T-cell (primary cell): Measurements from ENCODE around the gene TTC3. TPM values are rescaled to one million over a fixed set of nuclear protein-coding genes. Genes with fewer than 3 reads are reported as not detected.
A peak's percentile ranks its signal among the peaks of the same experiment; 100 is the strongest.

Experiments
- ATAC-seq, 4 experiments: fragments of 200-7000 bp in 3 of 4; fragments of 150-1000 bp in 1 of 4; cut with Tn5 transposase; replicated peaks in 1 of 4; 1 replicate in 3 of 4; 2 replicates in 1 of 4; pipeline ENCODE4 v1.10.0; 2021; ENCODE audit warnings: moderate library complexity in 3 of 4, mild to moderate bottlenecking in 2 of 4, moderate number of reproducible peaks in 1 of 4
- CTCF ChIA-PET, 2 donors: fragments of 300-600 bp; sonication (Branson Sonifier 250); formaldehyde crosslinking; loops; one replicate each; lab custom pipeline; 2022; ENCODE audit warnings: antibody characterized with exemption in 2 of 2; lab: Charles Lee
- POLR2A ChIA-PET, 2 donors: fragments of 300-600 bp; sonication (Branson Sonifier 250); formaldehyde crosslinking; loops; one replicate each; lab custom pipeline; 2022; ENCODE audit warnings: antibody characterized with exemption in 2 of 2; lab: Charles Lee
- DNase-seq, 35 experiments: peaks; one replicate each; pipeline versions ENCODE4 v3.0.0 to v3.0.0-alpha.2; 2013 to 2023
- H3K27ac ChIP-seq: one replicate; pipeline ENCODE4 v1.5.1; 2013; ENCODE audit warnings: low read length
- H3K27me3 ChIP-seq, 2 experiments: replicated peaks in 1 of 2; 1 replicate in 1 of 2; 2 replicates in 1 of 2; pipeline versions ENCODE4 v1.6.1 to v1.7.0; 2013; ENCODE audit warnings: low read length in 1 of 2, mixed read lengths in 1 of 2; ENCODE audit not compliant: control insufficient read depth in 2 of 2, insufficient read depth in 2 of 2; ENCODE audit errors: extremely low read depth in 1 of 2
- H3K36me3 ChIP-seq, 2 donors: 1 replicate in 1 of 2; 2 replicates in 1 of 2; pipeline versions ENCODE4 v1.6.1 to v1.7.0; 2013; ENCODE audit warnings: low read length in 1 of 2; ENCODE audit not compliant: control insufficient read depth in 2 of 2, insufficient read depth in 1 of 2; ENCODE audit errors: extremely low read depth in 1 of 2
- H3K4me1 ChIP-seq, 2 experiments: 1 replicate in 1 of 2; 2 replicates in 1 of 2; pipeline versions ENCODE4 v1.6.1 to v1.7.0; 2013; ENCODE audit warnings: low read length in 2 of 2, mixed read lengths in 1 of 2; ENCODE audit not compliant: insufficient read depth in 2 of 2, control insufficient read depth in 1 of 2; ENCODE audit errors: extremely low read depth in 1 of 2
- H3K4me3 ChIP-seq, 2 donors: 1 replicate in 1 of 2; 2 replicates in 1 of 2; pipeline versions ENCODE4 v1.5.1 to v1.7.0; 2013; ENCODE audit warnings: mild to moderate bottlenecking in 2 of 2, low read length in 1 of 2, moderate library complexity in 1 of 2; ENCODE audit not compliant: control insufficient read depth in 1 of 2; ENCODE audit errors: extremely low read depth in 1 of 2
- H3K9me3 ChIP-seq: 2 replicates; pipeline ENCODE4 v1.7.0; 2013
- H3K27ac Mint-ChIP-seq, 2 donors: one replicate each; pipeline ENCODE4 v1.8.0; 2020 to 2021; ENCODE audit warnings: mild to moderate bottlenecking in 2 of 2, mixed read lengths in 2 of 2
- H3K27me3 Mint-ChIP-seq, 2 donors: one replicate each; pipeline ENCODE4 v1.8.0; 2021 to 2022; ENCODE audit warnings: mixed read lengths in 2 of 2
- H3K36me3 Mint-ChIP-seq: one replicate; pipeline ENCODE4 v1.8.0; 2021; ENCODE audit warnings: mixed read lengths
- H3K4me1 Mint-ChIP-seq, 3 donors: one replicate each; pipeline ENCODE4 v1.8.0; 2020 to 2022; ENCODE audit warnings: mixed read lengths in 3 of 3, mild to moderate bottlenecking in 1 of 3
- H3K4me3 Mint-ChIP-seq, 3 donors: one replicate each; pipeline ENCODE4 v1.8.0; 2020 to 2022; ENCODE audit warnings: mild to moderate bottlenecking in 3 of 3, mixed read lengths in 3 of 3, moderate library complexity in 3 of 3
- H3K9me3 Mint-ChIP-seq, 3 donors: one replicate each; pipeline ENCODE4 v1.8.0; 2020 to 2022; ENCODE audit warnings: mixed read lengths in 3 of 3
- WGBS: methylation state at CpG from one replicate; pipeline ENCODE4 v1.1.5; 2013; ENCODE audit warnings: missing lambda C conversion rate; ENCODE audit not compliant: insufficient coverage; 5-methylcytosine and 5-hydroxymethylcytosine counted together
- total RNA-seq, 35 experiments: library from RNA in 6 of 35; stranded (reverse) in 6 of 35; fragments of 120-200 nt in 1 of 35; gene quantifications; one replicate each; pipeline versions ENCODE4 v1.2.1 to v1.2.4 and lab custom pipeline; 2013 to 2026

TTC3 gene
- total RNA-seq, 5 donors from 2014 or later (not counting 1 experiment from before 2014, with no cell fraction given) = 125 to 153 (median 139) TPM

- H3K27me3 ChIP-seq = no peaks in the 10 kb centered on the region
- ChIA-PET POLR2A (no interaction called here), CTCF (interaction anchor here in 1 of 2 donors (0.5 kb wide), 1 partner anchor 115 kb away, joined by 4 read pairs; no protein-coding TSS in a partner anchor)
- Mint-ChIP-seq H3K4me3 (no peak overlapping the region), H3K27me3 (no peaks in the 10 kb centered on the region), H3K27ac (peak overlapping the region; percentile 74 to 84), H3K4me1 (peaks cover 21 to 32% (median 32%) of the 10 kb centered on the region in 3 donors), H3K9me3 (no peaks in the 10 kb centered on the region), H3K36me3 (peaks cover 41% of the 10 kb centered on the region)
- no peak overlapping the region for H3K27ac ChIP-seq
- 89% methylated on average over 2 of the region's 2 CpGs for WGBS
- H3K9me3 ChIP-seq = no peaks in the 10 kb centered on the region
- ATAC-seq = no peak
- DNase-seq = no peak
- peaks cover 10 to 67% of the 10 kb centered on the region in 2 donors for H3K36me3 ChIP-seq
- no peak overlapping the region for H3K4me3 ChIP-seq
- H3K4me1 ChIP-seq = peaks cover 3 to 9% of the 10 kb centered on the region in 2 experiments
Measured at GRCh38 chr21:37237346-37237745, 164.3 kb downstream of the TTC3 start.

GRCh38 chr21:37237764-37238163 lies 164.7 kb downstream of the TTC3 start:
- H3K36me3 ChIP-seq = peaks cover 6 to 63% of the 10 kb centered on the region in 2 donors
- H3K4me3 ChIP-seq = no peak overlapping the region
- H3K27ac Mint-ChIP-seq = peak overlapping the region; percentile 74 to 84
- no peaks in the 10 kb centered on the region for H3K27me3 Mint-ChIP-seq
- H3K9me3 Mint-ChIP-seq = no peaks in the 10 kb centered on the region
- peak in 1 of 35 experiments; percentile 34 for DNase-seq
- peaks cover 3 to 9% of the 10 kb centered on the region in 2 experiments for H3K4me1 ChIP-seq
- ATAC-seq = peak; percentile 68 to 83 (median 80)
- H3K4me1 Mint-ChIP-seq = peaks cover 24 to 34% (median 32%) of the 10 kb centered on the region in 3 donors
- H3K27me3 ChIP-seq = no peaks in the 10 kb centered on the region
- WGBS = 33% methylated on average over 3 of the region's 4 CpGs
- H3K4me3 Mint-ChIP-seq = no peak overlapping the region
- H3K27ac ChIP-seq = peak overlapping the region; percentile 26
- H3K9me3 ChIP-seq = no peaks in the 10 kb centered on the region
- peaks cover 37% of the 10 kb centered on the region for H3K36me3 Mint-ChIP-seq
- ChIA-PET CTCF (no interaction called here), POLR2A (no interaction called here)

GRCh38 chr21:37240978-37241377 lies 167.9 kb downstream of the TTC3 start:
- Histone ChIP-seq H3K27me3 (no peaks in the 10 kb centered on the region), H3K27ac (no peak overlapping the region), H3K36me3 (peaks cover 3 to 47% of the 10 kb centered on the region in 2 donors), H3K4me1 (peaks cover 17 to 28% of the 10 kb centered on the region in 2 experiments), H3K4me3 (no peak overlapping the region), H3K9me3 (no peaks in the 10 kb centered on the region)
- Mint-ChIP-seq H3K27me3 (no peaks in the 10 kb centered on the region), H3K27ac (no peak overlapping the region), H3K4me1 (peaks cover 56 to 66% (median 64%) of the 10 kb centered on the region in 3 donors), H3K4me3 (no peak overlapping the region), H3K36me3 (peaks cover 31% of the 10 kb centered on the region), H3K9me3 (no peaks in the 10 kb centered on the region)
- 92% methylated on average over 4 of the region's 8 CpGs for WGBS
- DNase-seq (no peak), ATAC-seq (no peak)
- CTCF ChIA-PET = no interaction called here
- POLR2A ChIA-PET = no interaction called here

GRCh38 chr21:37241426-37241825 lies 168.4 kb downstream of the TTC3 start:
- peaks cover 17 to 28% of the 10 kb centered on the region in 2 experiments for H3K4me1 ChIP-seq

GRCh38 chr21:37243961-37244360 lies 170.9 kb downstream of the TTC3 start:
- Histone ChIP-seq H3K4me1 (peaks cover 8 to 25% of the 10 kb centered on the region in 2 experiments), H3K27me3 (no peaks in the 10 kb centered on the region), H3K9me3 (no peaks in the 10 kb centered on the region), H3K27ac (no peak overlapping the region), H3K36me3 (peaks cover 0 to 22% of the 10 kb centered on the region in 2 donors), H3K4me3 (no peak overlapping the region)
- Mint-ChIP-seq H3K27ac (peak overlapping the region; percentile 61 to 73), H3K9me3 (no peaks in the 10 kb centered on the region), H3K4me1 (peaks cover 59 to 68% (median 64%) of the 10 kb centered on the region in 3 donors), H3K36me3 (peaks cover 16% of the 10 kb centered on the region), H3K27me3 (no peaks in the 10 kb centered on the region), H3K4me3 (peak overlapping the region in 1 of 3 donors; percentile 74)
- ATAC-seq (no peak), DNase-seq (no peak)
- ChIA-PET POLR2A (no interaction called here), CTCF (no interaction called here)
- whole genome bisulfite sequencing = 100% methylated on average over 2 of the region's 6 CpGs

More at GRCh38 chr21:37241426-37241825, 168.4 kb downstream of the TTC3 start:
- Histone ChIP-seq H3K4me3 (no peak overlapping the region), H3K9me3 (no peaks in the 10 kb centered on the region), H3K27me3 (no peaks in the 10 kb centered on the region), H3K36me3 (peaks cover 3 to 42% of the 10 kb centered on the region in 2 donors), H3K27ac (no peak overlapping the region)
- Mint-ChIP-seq H3K9me3 (no peaks in the 10 kb centered on the region), H3K27me3 (no peaks in the 10 kb centered on the region), H3K36me3 (peaks cover 31% of the 10 kb centered on the region), H3K4me3 (no peak overlapping the region), H3K4me1 (peaks cover 61 to 71% (median 69%) of the 10 kb centered on the region in 3 donors), H3K27ac (peak overlapping the region in 1 of 2 donors; percentile 23)
- DNase-seq (no peak), ATAC-seq (no peak)
- WGBS = no CpG with 5 or more reads among the region's 7 CpGs
- CTCF ChIA-PET = no interaction called here
- POLR2A ChIA-PET = no interaction called here

- H3K27me3 Mint-ChIP-seq = no peaks in the 10 kb centered on the region
- ChIA-PET CTCF (interaction anchor here in 1 of 2 donors (0.5 kb wide), 1 partner anchor 108 kb away, joined by 3 read pairs; no protein-coding TSS in a partner anchor), POLR2A (no interaction called here)
- Histone ChIP-seq H3K27ac (peak overlapping the region; percentile 21), H3K4me1 (peaks cover 11 to 25% of the 10 kb centered on the region in 2 experiments), H3K27me3 (no peaks in the 10 kb centered on the region), H3K9me3 (no peaks in the 10 kb centered on the region), H3K36me3 (peaks cover 0 to 17% of the 10 kb centered on the region in 2 donors), H3K4me3 (peak overlapping the region in 1 of 2 donors; percentile 45)
- WGBS = 40% methylated on average over 7 of the region's 12 CpGs
- no peaks in the 10 kb centered on the region for H3K9me3 Mint-ChIP-seq
- peak; percentile 47 to 77 (median 59) for ATAC-seq
- H3K4me3 Mint-ChIP-seq = peak overlapping the region; percentile 14 to 74 (median 43)
- peaks cover 12% of the 10 kb centered on the region for H3K36me3 Mint-ChIP-seq
- H3K4me1 Mint-ChIP-seq = peaks cover 62 to 70% (median 65%) of the 10 kb centered on the region in 3 donors
- H3K27ac Mint-ChIP-seq = peak overlapping the region; percentile 61 to 73
- DNase-seq = peak in 1 of 35 experiments; percentile 12
Measured at GRCh38 chr21:37244501-37245095, 171.5 kb downstream of the TTC3 start.
